Activated CD4-positive, alpha-beta T cell treated with anti-CD3 and anti-CD28 coated beads for 48 hours (primary cell): ENCODE measurements around the gene CROT.
A peak's percentile ranks its signal among the peaks of the same experiment; 100 is the strongest.

Source experiments
- DNase-seq: peaks from one replicate; pipeline ENCODE4 v3.0.0-alpha.2; 2020

Gene CROT

DNA sequence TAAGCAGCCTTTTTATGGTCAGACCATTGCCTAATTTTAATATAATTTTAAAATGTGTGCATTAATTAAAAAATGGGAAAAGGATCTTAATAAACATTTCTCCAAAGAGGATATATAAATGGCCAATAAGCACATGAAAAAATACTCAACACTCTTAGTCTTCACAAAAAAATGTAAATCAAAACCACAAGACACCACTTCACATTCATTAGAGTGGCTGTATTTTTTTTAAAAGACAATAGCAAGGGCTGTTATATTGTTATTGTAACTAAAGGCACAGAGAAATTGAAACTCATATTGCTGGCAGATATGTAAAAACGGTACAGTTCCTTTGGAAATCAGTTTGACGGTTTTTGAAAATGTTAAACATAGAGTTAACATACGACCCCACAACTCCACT lies 3.2 kb upstream of the CROT start:
- DNase-seq = no peak

- DNase-seq = no peak
Measured at GRCh38 chr7:87344446-87344845, 1.0 kb upstream of the CROT start.

DNA sequence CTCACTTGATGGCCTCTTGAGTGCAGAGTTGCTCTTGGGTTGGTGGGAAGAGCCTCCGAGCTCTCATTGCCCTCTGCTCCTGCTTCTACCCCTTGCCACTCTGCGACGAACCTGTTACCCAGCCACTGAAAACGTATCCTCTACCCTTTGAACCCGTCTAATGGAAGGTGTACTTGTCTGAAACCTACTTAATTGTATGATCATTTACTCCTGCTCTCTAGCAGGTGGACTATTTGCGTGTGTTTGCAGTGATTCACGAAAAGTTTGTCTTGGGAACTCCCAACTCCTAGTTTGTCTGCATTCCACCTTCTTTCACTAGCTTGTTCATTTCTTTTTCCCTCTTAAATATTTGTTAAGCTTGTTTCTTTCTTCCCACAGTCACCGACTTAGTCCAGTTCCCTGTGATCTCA lies 503 bp downstream of the CROT start:
- no peak for DNase-seq

DNA sequence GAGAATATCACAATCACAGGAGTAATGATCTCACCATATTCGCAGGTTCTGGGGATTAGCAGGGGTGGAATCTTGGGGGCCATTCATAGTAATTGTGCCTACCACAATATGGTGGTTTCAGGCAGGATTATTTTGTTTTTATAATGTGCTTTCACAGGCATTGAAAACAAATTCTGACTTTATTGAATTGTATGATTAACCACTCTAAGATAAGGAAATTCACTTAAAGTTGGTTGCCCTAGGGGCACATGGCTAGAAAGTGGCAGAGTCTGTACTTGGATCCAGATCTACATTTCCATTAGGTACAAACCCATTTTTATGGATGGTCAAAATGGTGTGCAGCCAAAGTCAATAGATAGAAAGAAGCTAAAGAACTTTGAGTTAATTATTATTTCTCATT lies 1.7 kb downstream of the CROT start:
- no peak for DNase-seq

DNA sequence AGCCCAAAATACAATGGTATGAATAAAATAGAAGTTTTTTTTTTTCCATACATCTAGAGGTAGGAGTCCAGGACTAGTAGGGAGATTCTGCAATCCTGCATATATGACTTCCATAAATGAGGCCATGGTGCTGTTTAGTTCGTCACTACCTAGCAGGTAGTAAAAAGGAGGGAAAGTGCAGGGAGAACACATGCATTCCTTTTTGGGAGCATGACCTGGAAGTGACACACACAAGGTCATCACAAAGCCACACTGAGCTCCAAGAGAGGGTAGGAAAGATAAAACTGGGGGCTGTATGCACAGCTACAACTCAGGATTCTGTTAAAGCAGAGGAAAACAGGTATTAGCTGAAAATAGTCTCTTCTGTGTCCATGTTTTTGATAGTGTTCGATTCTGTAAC lies 2.2 kb downstream of the CROT start:
- DNase-seq = no peak

- DNase-seq = no peak
Measured at GRCh38 chr7:87354749-87355148, 9.3 kb downstream of the CROT start.

- DNase-seq = no peak
Measured at GRCh38 chr7:87356448-87356847, 11.0 kb downstream of the CROT start.

GRCh38 chr7:87359366-87359765 lies 13.9 kb downstream of the CROT start:
- DNase-seq = no peak

- DNase-seq = no peak
Measured at GRCh38 chr7:87361320-87361719, 15.9 kb downstream of the CROT start.

- DNase-seq = no peak
Measured at GRCh38 chr7:87363342-87363741, 17.9 kb downstream of the CROT start.

DNA sequence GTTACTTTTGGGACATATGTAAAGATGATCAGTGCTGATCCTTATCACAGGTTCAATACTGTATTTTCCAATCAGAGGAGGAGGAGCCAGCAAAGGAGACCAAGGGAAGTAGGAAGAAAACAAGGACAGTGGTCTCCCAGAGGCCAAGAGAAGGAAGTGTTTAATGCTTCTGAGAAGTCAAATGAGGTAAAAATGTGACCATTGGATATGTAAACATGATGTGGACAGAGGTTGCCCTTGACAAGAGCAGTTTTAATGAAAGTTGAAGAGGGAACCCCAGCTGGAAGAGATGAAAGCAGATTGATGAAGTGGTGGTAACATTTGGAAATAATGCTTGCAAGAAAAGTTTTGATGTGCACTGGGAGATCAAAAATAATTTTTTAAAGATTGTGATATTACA lies 18.8 kb downstream of the CROT start:
- no peak for DNase-seq

DNA sequence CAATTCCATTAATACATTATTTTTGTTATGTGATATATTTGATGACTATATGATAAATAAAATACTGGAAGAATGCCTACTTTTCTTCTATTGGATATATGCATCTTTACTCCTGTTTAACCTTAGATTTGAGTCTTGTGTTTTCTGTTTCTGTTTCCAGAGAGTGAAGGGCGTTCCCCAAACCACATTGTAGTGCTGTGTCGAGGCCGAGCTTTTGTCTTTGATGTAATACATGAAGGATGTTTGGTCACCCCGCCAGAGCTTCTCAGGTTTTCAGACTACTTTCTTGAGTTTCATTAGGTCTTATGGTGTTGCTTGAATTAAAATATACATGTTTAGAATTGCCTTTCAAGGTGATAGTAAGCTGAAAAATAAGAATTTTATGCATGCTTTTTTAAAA lies 23.8 kb downstream of the CROT start:
- peak; percentile 14 for DNase-seq

DNA sequence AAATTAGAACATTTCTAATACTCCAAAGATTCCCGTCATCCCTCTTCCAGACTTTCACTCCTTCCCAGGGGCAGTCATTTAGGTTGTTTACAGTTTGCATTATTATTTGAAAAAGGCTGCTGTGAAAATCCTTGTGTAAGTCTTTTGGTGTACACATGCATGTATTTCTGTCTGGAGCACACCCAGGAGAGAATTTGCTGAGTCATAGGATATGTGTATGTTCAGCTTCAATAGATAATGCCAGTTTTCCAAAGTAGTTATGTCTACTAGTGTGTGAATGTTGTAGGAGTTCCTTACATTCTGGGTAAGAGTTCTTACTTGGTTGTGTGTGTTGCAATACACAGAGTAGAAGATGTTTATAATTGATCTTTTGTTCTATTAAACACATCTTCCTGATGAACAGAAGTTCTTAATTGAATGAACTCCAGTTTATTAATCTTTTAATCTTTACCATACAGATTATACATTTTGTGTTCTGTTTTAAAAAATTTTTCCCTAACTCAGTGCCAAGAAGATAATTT lies 25.3 kb downstream of the CROT start:
- no peak for DNase-seq

- no peak for DNase-seq
Measured at GRCh38 chr7:87375662-87376435, 30.4 kb downstream of the CROT start.

- no peak for DNase-seq
Measured at GRCh38 chr7:87380905-87381304, 35.4 kb downstream of the CROT start.

- DNase-seq = no peak
Measured at GRCh38 chr7:87391020-87391701, 45.7 kb downstream of the CROT start.

DNA sequence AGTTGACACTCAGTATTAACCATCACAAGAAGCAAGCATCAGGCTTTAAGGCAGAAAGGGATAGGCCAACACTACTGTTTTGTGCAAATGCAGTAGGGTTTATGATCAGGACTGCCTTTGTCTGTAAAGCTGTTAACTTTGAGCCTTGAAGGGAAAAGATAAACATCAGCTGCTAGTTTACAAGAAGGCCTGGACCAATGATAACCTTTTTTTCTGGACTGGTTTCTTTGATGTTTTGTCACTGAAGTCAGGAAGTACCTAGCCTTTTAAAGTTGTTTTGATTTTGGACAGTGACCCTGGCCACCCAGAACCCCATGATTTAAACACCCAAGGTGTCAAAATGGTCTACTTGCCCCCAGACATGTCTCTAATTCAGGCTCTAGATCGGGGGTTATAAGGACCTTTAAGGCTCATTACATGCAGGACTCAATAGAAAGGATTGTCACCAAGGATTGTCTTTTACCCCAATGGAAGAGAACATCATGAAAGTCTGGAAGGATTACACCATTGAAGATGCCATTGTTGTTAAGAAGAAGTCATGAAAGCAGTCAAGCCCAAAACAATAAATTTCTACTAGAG lies 50.1 kb downstream of the CROT start:
- DNase-seq = no peak

DNA sequence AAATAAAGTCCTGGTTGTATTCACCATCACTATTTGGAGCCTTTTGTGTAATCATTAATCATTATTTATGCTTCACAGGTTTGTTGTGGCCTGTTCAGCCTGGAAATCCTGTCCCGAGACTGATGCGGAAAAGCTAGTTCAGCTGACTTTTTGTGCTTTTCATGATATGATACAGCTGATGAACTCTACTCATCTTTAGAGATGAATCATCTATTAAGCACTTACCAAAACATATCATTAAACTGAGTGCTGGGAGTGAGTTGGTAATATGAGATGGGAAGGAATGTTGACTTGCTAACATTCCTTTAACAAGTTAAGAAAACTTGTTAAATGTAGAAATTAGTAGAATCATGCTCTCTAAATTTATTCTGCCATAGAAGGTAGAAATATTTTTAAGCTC lies 53.0 kb downstream of the CROT start:
- no peak for DNase-seq

- no peak for DNase-seq
Measured at GRCh38 chr7:87404674-87405073, 59.2 kb downstream of the CROT start.

DNA sequence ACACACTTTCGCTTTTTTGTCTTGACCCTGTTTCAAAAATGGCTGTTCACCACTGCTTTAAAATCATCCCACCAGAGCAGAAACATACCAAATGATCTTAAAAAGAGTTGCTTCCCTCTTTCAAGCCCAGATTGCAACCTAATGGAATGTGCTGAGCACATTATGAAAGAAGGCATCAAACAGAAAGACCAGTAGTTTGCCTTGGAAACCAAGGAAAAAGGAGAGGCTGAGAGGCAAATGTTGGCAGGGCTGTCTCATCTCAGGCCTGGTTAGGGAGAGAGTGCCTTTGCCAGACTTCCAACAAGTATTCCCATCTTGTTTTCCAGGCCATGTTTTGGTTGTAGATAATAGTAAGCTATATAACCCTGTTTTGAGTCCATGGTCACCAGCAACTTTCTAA lies 65.7 kb downstream of the CROT start:
- no peak for DNase-seq

- no peak for DNase-seq
Measured at GRCh38 chr7:87413029-87413428, 67.6 kb downstream of the CROT start.

GRCh38 chr7:87413951-87414793 lies 68.7 kb downstream of the CROT start:
- no peak for DNase-seq

DNA sequence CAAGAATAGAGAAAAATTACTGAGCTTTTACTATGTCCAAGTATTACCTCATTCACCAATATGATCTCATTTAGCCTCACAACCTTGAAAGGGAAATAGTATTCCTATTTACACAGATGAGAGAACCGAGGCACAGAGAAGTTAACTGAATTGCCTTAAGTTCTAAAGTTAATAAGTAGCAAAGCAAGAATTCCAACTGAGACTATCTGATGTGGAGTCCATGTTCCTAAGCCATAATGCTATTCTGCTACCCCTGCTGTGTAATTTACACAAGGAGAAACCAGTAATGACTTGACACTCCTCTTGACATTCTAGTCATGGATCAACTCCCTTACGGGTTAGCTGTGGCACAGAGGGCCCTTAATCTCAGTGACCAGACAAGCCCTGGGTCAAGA lies 69.3 kb downstream of the CROT start:
- no peak for DNase-seq
